ENCODE data around the gene USP43. TPM values are rescaled to one million over a fixed set of nuclear protein-coding genes. Genes with fewer than 3 reads are reported as not detected.

The USP43 gene
- polyA plus RNA-seq, 1 of the 3 experiments (the other 2 are of a cell fraction): 0.07 TPM

DNA sequence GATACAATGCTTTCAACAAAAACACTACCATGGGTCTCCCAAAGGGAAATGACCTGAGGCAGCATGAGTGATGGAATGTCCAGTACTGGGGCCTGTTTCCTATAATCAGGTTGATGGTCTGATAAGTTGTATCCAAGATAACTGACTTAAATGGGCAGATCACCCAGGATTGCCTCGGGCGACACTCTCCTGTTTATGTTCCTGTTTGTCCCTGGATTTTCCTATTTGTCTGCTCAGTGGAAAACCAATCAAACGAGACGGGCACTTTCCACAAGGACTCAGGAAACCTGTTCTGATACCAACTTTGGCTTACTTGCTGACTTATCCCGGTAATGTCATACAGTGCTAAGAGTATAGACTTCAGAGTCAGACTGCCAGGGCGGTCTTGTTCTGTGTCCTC is 27.4 kb downstream of the USP43 start:
- H3K4me1 ChIP-seq (ENCODE audit: control insufficient read depth in 1 of 2, insufficient read depth in 2 of 2, low read depth in 1 of 2, low read length in 1 of 2): no peaks in the 10 kb centered on the region
- H3K4me2 ChIP-seq: no peak overlapping the region
- no peak for TF ChIP-seq POLR2AphosphoS5 (IDR thresholded peaks at IDR 0.05; ENCODE audit: low read depth, low read length)
- TF ChIP-seq NFIC (IDR thresholded peaks at IDR 0.05; ENCODE audit: borderline replicate concordance): no peak
- TF ChIP-seq MEF2A (IDR thresholded peaks at IDR 0.05; ENCODE audit: borderline replicate concordance, low read depth): no peak
- no peak for TF ChIP-seq JUND (IDR thresholded peaks at IDR 0.05)
- no peak for TF ChIP-seq EP300 (IDR thresholded peaks at IDR 0.05; ENCODE audit: borderline replicate concordance in 1 of 2, low read depth in 1 of 2, low read length in 1 of 2)
- TF ChIP-seq, protein P1, sequence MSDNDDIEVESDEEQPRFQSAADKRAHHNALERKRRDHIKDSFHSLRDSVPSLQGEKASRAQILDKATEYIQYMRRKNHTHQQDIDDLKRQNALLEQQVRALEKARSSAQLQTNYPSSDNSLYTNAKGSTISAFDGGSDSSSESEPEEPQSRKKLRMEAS (IDR thresholded peaks at IDR 0.05; ENCODE audit: low read depth): no peak
- TF ChIP-seq RAD21 (IDR thresholded peaks at IDR 0.05; ENCODE audit: low read length): no peak
- no peak for TF ChIP-seq RXRA (IDR thresholded peaks at IDR 0.05; ENCODE audit: borderline replicate concordance, low read depth)
- TF ChIP-seq, protein P2, sequence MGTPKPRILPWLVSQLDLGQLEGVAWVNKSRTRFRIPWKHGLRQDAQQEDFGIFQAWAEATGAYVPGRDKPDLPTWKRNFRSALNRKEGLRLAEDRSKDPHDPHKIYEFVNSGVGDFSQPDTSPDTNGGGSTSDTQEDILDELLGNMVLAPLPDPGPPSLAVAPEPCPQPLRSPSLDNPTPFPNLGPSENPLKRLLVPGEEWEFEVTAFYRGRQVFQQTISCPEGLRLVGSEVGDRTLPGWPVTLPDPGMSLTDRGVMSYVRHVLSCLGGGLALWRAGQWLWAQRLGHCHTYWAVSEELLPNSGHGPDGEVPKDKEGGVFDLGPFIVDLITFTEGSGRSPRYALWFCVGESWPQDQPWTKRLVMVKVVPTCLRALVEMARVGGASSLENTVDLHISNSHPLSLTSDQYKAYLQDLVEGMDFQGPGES (IDR thresholded peaks at IDR 0.05; ENCODE audit: low read depth, low read length): no peak
- 7% methylated on average over 6 of the region's 6 CpGs for WGBS (ENCODE audit: low lambda C conversion rate)
- H3K9ac ChIP-seq: no peak overlapping the region
- H3K9me3 ChIP-seq: no peaks in the 10 kb centered on the region
- no peaks in the 10 kb centered on the region for H3K9me2 ChIP-seq
- no peak overlapping the region for H3K4me3 ChIP-seq (ENCODE audit: low read depth in 2 of 2, low read length in 1 of 2)
- POLR2A ChIA-PET: no interaction called here
- no peaks in the 10 kb centered on the region for H4K20me1 ChIP-seq (ENCODE audit: insufficient read depth)
- H2AFZ ChIP-seq (ENCODE audit: low read depth): no peak overlapping the region
- DNase-seq: no peak
- H3K79me2 ChIP-seq (ENCODE audit: insufficient read depth): no peaks in the 10 kb centered on the region
- no peaks in the 10 kb centered on the region for H3F3A ChIP-seq (replicated peaks; ENCODE audit: insufficient read depth)
- H3K36me3 ChIP-seq (replicated peaks in 1 of 2; ENCODE audit: control insufficient read depth in 1 of 2, insufficient read depth in 2 of 2, low read length in 1 of 2): no peaks in the 10 kb centered on the region
- CTCF ChIA-PET: no interaction called here
- no peak overlapping the region for H3K27ac ChIP-seq (ENCODE audit: low read depth in 2 of 2, low read length in 1 of 2)
- peaks cover 30% of the 10 kb centered on the region for H3K27me3 ChIP-seq (ENCODE audit: insufficient read depth)

DNA sequence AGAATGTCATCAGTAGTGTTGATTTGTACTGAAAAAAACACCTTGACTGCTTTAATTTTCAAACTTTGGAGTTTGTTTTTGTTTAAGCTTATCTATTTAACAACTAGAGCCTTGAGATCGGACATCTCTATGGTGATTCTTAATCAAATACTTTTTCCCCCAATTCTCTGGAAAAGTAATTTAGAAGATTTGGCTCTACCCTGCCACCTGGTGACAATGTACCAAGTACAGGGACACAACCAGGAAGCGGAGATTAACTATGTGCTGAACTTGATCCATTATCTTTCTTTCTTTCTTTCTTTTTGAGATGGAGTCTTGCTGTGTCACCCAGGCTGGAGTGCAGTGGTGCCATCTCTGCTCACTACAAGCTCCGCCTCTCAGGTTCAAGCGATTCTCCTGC is 30.8 kb downstream of the USP43 start:
- ChIA-PET CTCF (interaction anchor here (1.1 to 1.5 kb wide), 2 partner anchors 11 to 99 kb away, joined by 3 to 10 read pairs; no protein-coding TSS in a partner anchor), POLR2A (no interaction called here)
- 26% methylated on average over 4 of the region's 4 CpGs for WGBS (ENCODE audit: low lambda C conversion rate)
- Histone ChIP-seq H3K4me2 (no peak overlapping the region), H3F3A (replicated peaks; ENCODE audit: insufficient read depth) (no peaks in the 10 kb centered on the region), H3K9me3 (no peaks in the 10 kb centered on the region), H3K27me3 (ENCODE audit: insufficient read depth) (peaks cover 16% of the 10 kb centered on the region), H3K4me1 (ENCODE audit: control insufficient read depth in 1 of 2, insufficient read depth in 2 of 2, low read depth in 1 of 2, low read length in 1 of 2) (no peaks in the 10 kb centered on the region), H3K4me3 (ENCODE audit: low read depth in 2 of 2, low read length in 1 of 2) (no peak overlapping the region), H3K27ac (ENCODE audit: low read depth in 2 of 2, low read length in 1 of 2) (no peak overlapping the region), H3K9me2 (no peaks in the 10 kb centered on the region), H4K20me1 (ENCODE audit: insufficient read depth) (no peaks in the 10 kb centered on the region), H3K36me3 (replicated peaks in 1 of 2; ENCODE audit: control insufficient read depth in 1 of 2, insufficient read depth in 2 of 2, low read length in 1 of 2) (no peaks in the 10 kb centered on the region), H3K9ac (no peak overlapping the region), H3K79me2 (ENCODE audit: insufficient read depth) (no peaks in the 10 kb centered on the region), H2AFZ (ENCODE audit: low read depth) (no peak overlapping the region)
- TF ChIP-seq, protein P3, sequence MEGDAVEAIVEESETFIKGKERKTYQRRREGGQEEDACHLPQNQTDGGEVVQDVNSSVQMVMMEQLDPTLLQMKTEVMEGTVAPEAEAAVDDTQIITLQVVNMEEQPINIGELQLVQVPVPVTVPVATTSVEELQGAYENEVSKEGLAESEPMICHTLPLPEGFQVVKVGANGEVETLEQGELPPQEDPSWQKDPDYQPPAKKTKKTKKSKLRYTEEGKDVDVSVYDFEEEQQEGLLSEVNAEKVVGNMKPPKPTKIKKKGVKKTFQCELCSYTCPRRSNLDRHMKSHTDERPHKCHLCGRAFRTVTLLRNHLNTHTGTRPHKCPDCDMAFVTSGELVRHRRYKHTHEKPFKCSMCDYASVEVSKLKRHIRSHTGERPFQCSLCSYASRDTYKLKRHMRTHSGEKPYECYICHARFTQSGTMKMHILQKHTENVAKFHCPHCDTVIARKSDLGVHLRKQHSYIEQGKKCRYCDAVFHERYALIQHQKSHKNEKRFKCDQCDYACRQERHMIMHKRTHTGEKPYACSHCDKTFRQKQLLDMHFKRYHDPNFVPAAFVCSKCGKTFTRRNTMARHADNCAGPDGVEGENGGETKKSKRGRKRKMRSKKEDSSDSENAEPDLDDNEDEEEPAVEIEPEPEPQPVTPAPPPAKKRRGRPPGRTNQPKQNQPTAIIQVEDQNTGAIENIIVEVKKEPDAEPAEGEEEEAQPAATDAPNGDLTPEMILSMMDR (IDR thresholded peaks at IDR 0.05): peak; percentile 26
- TF ChIP-seq, protein P2 (IDR thresholded peaks at IDR 0.05; ENCODE audit: low read depth, low read length): no peak
- no peak for DNase-seq
